CD4-positive, alpha-beta T cell (primary cell): ENCODE results near the gene MEF2B. TPM values are rescaled to one million over a fixed set of nuclear protein-coding genes. Genes with fewer than 3 reads are reported as not detected.
A peak's percentile ranks its signal among the peaks of the same experiment; 100 is the strongest.
"Not testable (repeated sequence)": the region's sequence is repeated elsewhere in the genome, so short reads cannot be mapped to it uniquely, and the experiment has no call there.

Source experiments
- ATAC-seq: fragments of 200-7000 bp; cut with Tn5 transposase; one replicate; pipeline ENCODE4 v1.10.0; 2022; ENCODE audit warnings: mild to moderate bottlenecking; ENCODE audit not compliant: poor library complexity
- CTCF ChIA-PET: fragments of 350-600 bp; sonication (Branson Sonifier 250); formaldehyde crosslinking; loops from one replicate; lab custom pipeline; 2021; ENCODE audit warnings: antibody characterized with exemption, inconsistent platforms; lab: Charles Lee
- POLR2A ChIA-PET: fragments of 350-600 bp; sonication (Branson Sonifier 250); formaldehyde crosslinking; loops from one replicate; lab custom pipeline; 2021; ENCODE audit warnings: antibody characterized with exemption, inconsistent platforms; lab: Charles Lee
- DNase-seq, 14 experiments: peaks; one replicate each; pipeline ENCODE4 v3.0.0-alpha.2; 2013 to 2020; ENCODE audit warnings: mixed read lengths in 2 of 14
- H3K27ac ChIP-seq, 2 donors: one replicate each; pipeline versions ENCODE4 v1.5.1 to v1.7.0; 2013; ENCODE audit warnings: low read length in 2 of 2, low read depth in 1 of 2, mild to moderate bottlenecking in 1 of 2
- H3K27me3 ChIP-seq, 2 experiments: 1 replicate in 1 of 2; 2 replicates in 1 of 2; pipeline versions ENCODE4 v1.6.1 to v1.7.0; 2013; ENCODE audit warnings: low read length in 2 of 2, control low read depth in 1 of 2, mild to moderate bottlenecking in 1 of 2, moderate library complexity in 1 of 2; ENCODE audit not compliant: insufficient read depth in 2 of 2, control insufficient read depth in 1 of 2
- H3K36me3 ChIP-seq: one replicate; pipeline ENCODE4 v1.6.1; 2013; ENCODE audit warnings: low read length, control low read depth; ENCODE audit not compliant: insufficient read depth
- H3K4me1 ChIP-seq: one replicate; pipeline ENCODE4 v1.6.1; 2013; ENCODE audit warnings: low read length, control low read depth; ENCODE audit not compliant: insufficient read depth
- H3K4me3 ChIP-seq: one replicate; pipeline ENCODE4 v1.5.1; 2013; ENCODE audit warnings: mild to moderate bottlenecking, low read length, moderate library complexity
- H3K9me3 ChIP-seq, 2 experiments: 1 replicate in 1 of 2; 2 replicates in 1 of 2; pipeline versions ENCODE4 v1.6.1 to v1.7.0; 2013; ENCODE audit warnings: low read length in 2 of 2, mild to moderate bottlenecking in 2 of 2, control low read depth in 1 of 2, moderate library complexity in 1 of 2; ENCODE audit not compliant: control insufficient read depth in 1 of 2, insufficient read depth in 1 of 2
- H3K27ac Mint-ChIP-seq: one replicate; pipeline ENCODE4 v1.8.0; 2020; ENCODE audit warnings: mixed read lengths
- H3K27me3 Mint-ChIP-seq: one replicate; pipeline ENCODE4 v1.8.0; 2021; ENCODE audit warnings: mixed read lengths
- H3K36me3 Mint-ChIP-seq: one replicate; pipeline ENCODE4 v1.8.0; 2021; ENCODE audit warnings: low read depth, mixed read lengths
- H3K4me1 Mint-ChIP-seq: one replicate; pipeline ENCODE4 v1.8.0; 2021; ENCODE audit warnings: low read depth, mixed read lengths
- H3K4me3 Mint-ChIP-seq: one replicate; pipeline ENCODE4 v1.8.0; 2020; ENCODE audit warnings: mild to moderate bottlenecking, mixed read lengths
- H3K9me3 Mint-ChIP-seq: one replicate; pipeline ENCODE4 v1.8.0; 2020; ENCODE audit warnings: mixed read lengths
- intact Hi-C, 2 experiments: fragments of 100-400 bp; cut with DNase I in 1 of 2; cut with micrococcal nuclease in 1 of 2; formaldehyde crosslinking; loops; one replicate each; pipeline versions ENCODE4 v1.15.1 to v1.9.0; 2023 to 2025; cut with DNase I, micrococcal nuclease
- total RNA-seq, 174 experiments: library from RNA in 2 of 174; stranded (reverse) in 2 of 174; gene quantifications; one replicate each; pipeline ENCODE4 v1.2.3 and lab custom pipeline; 2021 to 2026
- TF ChIP-seq, protein P1 (sequence below): fragments of 200-600 bp; IDR thresholded peaks from one replicate; pipeline ENCODE4 v1.8.0; 2022; ENCODE audit warnings: antibody characterized with exemption, mild to moderate bottlenecking

MEF2B gene
- total RNA-seq, 2 experiments from 2014 or later, result 1.9 to 3.0 TPM

DNA sequence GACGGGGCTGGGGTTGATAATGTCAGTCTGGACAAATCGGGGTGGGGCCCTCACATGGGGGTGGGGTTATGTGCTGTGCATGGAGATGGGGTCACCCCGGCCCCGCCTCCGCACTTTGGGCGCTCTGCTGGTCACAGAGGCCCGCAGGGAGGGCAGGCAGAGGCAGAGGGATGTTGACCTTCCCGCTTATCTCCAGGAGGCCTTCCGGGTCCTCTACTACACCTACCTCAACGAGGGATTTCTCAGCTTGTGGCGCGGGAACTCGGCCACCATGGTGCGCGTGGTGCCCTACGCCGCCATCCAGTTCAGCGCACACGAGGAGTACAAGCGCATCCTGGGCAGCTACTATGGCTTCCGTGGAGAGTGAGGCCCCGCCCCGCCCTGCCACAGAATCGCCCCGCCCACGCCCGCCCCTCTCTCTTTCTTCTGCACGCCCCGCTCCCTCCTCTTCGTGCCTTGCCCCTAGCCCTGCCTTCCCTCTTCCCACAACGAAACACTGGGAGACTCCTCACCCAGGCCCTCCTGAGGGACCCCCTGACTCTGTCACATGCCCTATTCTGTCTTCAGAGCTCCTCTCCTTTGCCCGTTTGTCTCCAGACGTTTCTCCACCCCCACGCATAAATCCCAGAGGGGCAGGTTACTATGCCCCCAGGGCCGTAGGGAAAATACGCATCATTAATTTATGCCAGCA, 64.6 kb downstream of the MEF2B start:
- Mint-ChIP-seq H3K27me3 (no peaks in the 10 kb centered on the region), H3K36me3 (peaks cover 7% of the 10 kb centered on the region), H3K27ac (no peak overlapping the region), H3K9me3 (no peaks in the 10 kb centered on the region), H3K4me1 (no peaks in the 10 kb centered on the region), H3K4me3 (no peak overlapping the region)
- DNase-seq, result peak in 2 of 14 experiments; percentile 9 to 18
- ChIA-PET CTCF (no interaction called here), POLR2A (no interaction called here)
- Histone ChIP-seq H3K27ac (no peak overlapping the region), H3K4me1 (peaks cover 5% of the 10 kb centered on the region), H3K9me3 (no peaks in the 10 kb centered on the region), H3K27me3 (no peaks in the 10 kb centered on the region), H3K36me3 (peaks cover 19% of the 10 kb centered on the region), H3K4me3 (no peak overlapping the region)
- no peak for ATAC-seq
- intact Hi-C loops, result no loop called here
- TF ChIP-seq, protein P1, sequence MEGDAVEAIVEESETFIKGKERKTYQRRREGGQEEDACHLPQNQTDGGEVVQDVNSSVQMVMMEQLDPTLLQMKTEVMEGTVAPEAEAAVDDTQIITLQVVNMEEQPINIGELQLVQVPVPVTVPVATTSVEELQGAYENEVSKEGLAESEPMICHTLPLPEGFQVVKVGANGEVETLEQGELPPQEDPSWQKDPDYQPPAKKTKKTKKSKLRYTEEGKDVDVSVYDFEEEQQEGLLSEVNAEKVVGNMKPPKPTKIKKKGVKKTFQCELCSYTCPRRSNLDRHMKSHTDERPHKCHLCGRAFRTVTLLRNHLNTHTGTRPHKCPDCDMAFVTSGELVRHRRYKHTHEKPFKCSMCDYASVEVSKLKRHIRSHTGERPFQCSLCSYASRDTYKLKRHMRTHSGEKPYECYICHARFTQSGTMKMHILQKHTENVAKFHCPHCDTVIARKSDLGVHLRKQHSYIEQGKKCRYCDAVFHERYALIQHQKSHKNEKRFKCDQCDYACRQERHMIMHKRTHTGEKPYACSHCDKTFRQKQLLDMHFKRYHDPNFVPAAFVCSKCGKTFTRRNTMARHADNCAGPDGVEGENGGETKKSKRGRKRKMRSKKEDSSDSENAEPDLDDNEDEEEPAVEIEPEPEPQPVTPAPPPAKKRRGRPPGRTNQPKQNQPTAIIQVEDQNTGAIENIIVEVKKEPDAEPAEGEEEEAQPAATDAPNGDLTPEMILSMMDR, result no peak

DNA sequence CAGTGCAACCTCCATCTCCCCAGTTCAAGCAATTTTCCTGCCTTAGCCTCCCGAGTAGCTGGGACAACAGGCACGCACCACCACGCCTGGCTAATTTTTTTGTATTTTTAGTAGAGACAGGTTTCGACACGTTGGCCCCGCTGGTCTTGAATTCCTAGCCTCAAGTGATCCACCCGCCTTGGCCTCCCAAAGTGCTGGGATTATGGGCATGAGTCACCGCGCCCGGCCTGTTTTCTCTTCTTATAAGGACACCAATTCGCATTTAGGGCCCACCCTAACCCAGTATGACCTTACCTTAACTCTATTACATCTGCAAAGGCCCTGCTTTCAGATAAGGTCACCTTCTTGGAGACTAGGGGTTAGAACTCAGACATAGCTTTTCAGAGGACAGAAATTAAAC, 66.9 kb downstream of the MEF2B start:
- no peak for ATAC-seq
- Histone ChIP-seq H3K4me3 (no peak overlapping the region), H3K9me3 (no peaks in the 10 kb centered on the region), H3K27ac (no peak overlapping the region), H3K36me3 (peaks cover 33% of the 10 kb centered on the region), H3K27me3 (no peaks in the 10 kb centered on the region), H3K4me1 (no peaks in the 10 kb centered on the region)
- DNase-seq, result no peak
- Mint-ChIP-seq H3K36me3 (peaks cover 20% of the 10 kb centered on the region), H3K27ac (no peak overlapping the region), H3K9me3 (no peaks in the 10 kb centered on the region), H3K4me1 (no peaks in the 10 kb centered on the region), H3K4me3 (no peak overlapping the region), H3K27me3 (no peaks in the 10 kb centered on the region)
- CTCF ChIA-PET, result no interaction called here
- intact Hi-C loops, result no loop called here
- TF ChIP-seq, protein P1, result no peak
- POLR2A ChIA-PET, result no interaction called here

DNA sequence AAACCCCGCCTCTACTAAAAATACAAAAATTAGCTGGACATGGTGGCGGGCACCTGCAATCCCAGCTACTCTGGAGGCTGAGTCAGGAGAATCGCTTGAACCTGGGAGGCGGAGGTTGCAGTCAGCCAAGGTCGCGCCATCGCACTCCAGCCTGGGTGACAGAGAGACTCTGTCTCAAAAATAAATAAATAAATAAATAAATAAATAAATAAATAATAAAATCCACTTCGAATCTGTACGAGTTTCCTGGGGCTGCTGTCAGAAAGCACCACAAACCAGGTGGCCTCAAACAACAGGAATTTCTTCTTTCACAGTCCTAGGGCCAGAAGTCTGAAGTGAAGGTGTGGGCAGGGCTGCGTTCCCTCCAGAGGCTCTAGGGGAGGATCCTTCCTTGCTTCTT, 67.5 kb downstream of the MEF2B start:
- CTCF ChIA-PET, H3K9me3 Mint-ChIP-seq, ATAC-seq, H3K9me3 ChIP-seq, H3K4me3 Mint-ChIP-seq, H3K27ac ChIP-seq, intact Hi-C loops, H3K4me1 Mint-ChIP-seq, POLR2A ChIA-PET, H3K4me3 ChIP-seq, H3K4me1 ChIP-seq, DNase-seq, H3K27me3 Mint-ChIP-seq, H3K27me3 ChIP-seq, H3K27ac Mint-ChIP-seq: not testable (repeated sequence)
- peaks cover 24% of the 10 kb centered on the region for H3K36me3 Mint-ChIP-seq
- peaks cover 33% of the 10 kb centered on the region for H3K36me3 ChIP-seq

DNA sequence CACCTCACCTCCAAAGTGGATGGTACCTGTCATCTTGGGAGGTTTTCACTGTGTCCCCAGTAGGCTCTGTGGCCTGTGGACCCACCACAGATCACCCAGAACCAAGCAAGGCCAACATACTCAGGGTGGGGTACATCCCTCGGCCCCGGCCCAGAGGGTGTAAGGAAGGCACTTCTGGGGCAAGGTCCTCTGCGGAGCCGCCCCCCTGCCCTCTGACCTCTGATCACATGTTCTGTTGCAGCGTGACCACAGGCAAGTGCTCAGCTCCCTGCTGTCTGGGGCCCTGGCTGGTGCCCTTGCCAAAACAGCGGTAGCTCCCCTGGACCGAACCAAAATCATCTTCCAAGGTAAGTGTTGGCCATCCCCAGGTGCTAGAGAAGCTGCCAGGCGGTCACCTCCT, 68.5 kb downstream of the MEF2B start:
- ChIA-PET POLR2A (no interaction called here), CTCF (no interaction called here)
- Mint-ChIP-seq H3K36me3 (peaks cover 30% of the 10 kb centered on the region), H3K27ac (no peak overlapping the region), H3K4me1 (no peaks in the 10 kb centered on the region), H3K4me3 (no peak overlapping the region), H3K27me3 (no peaks in the 10 kb centered on the region), H3K9me3 (no peaks in the 10 kb centered on the region)
- Histone ChIP-seq H3K4me3 (no peak overlapping the region), H3K27me3 (no peaks in the 10 kb centered on the region), H3K9me3 (no peaks in the 10 kb centered on the region), H3K36me3 (peaks cover 40% of the 10 kb centered on the region), H3K27ac (no peak overlapping the region), H3K4me1 (no peaks in the 10 kb centered on the region)
- intact Hi-C loops, result no loop called here
- TF ChIP-seq, protein P1, result no peak
- no peak for DNase-seq
- ATAC-seq, result no peak
